Measurements from ENCODE around the gene SFXN5.

SFXN5 gene

GRCh38 chr2:72993147-72993932, 78.2 kb downstream of the SFXN5 start:
- Histone ChIP-seq H3K9ac (ENCODE audit: low read length) (no peak overlapping the region), H2AFZ (ENCODE audit: low read length) (no peak overlapping the region), H3K36me3 (ENCODE audit: insufficient read depth, low read length) (no peaks in the 10 kb centered on the region), H3K4me2 (ENCODE audit: low read length) (no peak overlapping the region), H3K27ac (ENCODE audit: low read depth, low read length, poor library complexity, severe bottlenecking) (no peak overlapping the region), H3K4me1 (ENCODE audit: insufficient read depth, low read length, severe bottlenecking) (no peaks in the 10 kb centered on the region), H4K20me1 (ENCODE audit: insufficient read depth, low read length) (no peaks in the 10 kb centered on the region), H3K9me3 (ENCODE audit: low read length) (no peaks in the 10 kb centered on the region), H3K27me3 (ENCODE audit: insufficient read depth, low read length) (peaks cover 4% of the 10 kb centered on the region; the same call in 1 of the 2 replicates), H3K4me3 (ENCODE audit: low read depth, low read length, poor library complexity, severe bottlenecking) (no peak overlapping the region), H3K9me2 (ENCODE audit: low read depth, low read length) (no peaks in the 10 kb centered on the region), H3F3A (ENCODE audit: insufficient read depth, low read length) (no peaks in the 10 kb centered on the region), H3K79me2 (ENCODE audit: insufficient read depth, low read length) (no peaks in the 10 kb centered on the region)
- peak; percentile 62 for TF ChIP-seq CTCF (IDR thresholded peaks at IDR 0.05; ENCODE audit: low read length)
- no peak for TF ChIP-seq EZH2 (IDR thresholded peaks at IDR 0.05; ENCODE audit: borderline replicate concordance, low read length)

- Histone ChIP-seq H3K79me2 (ENCODE audit: insufficient read depth, low read length) (no peaks in the 10 kb centered on the region), H3K4me2 (ENCODE audit: low read length) (no peak overlapping the region), H3K9me2 (ENCODE audit: low read depth, low read length) (no peaks in the 10 kb centered on the region), H3F3A (ENCODE audit: insufficient read depth, low read length) (no peaks in the 10 kb centered on the region), H3K4me3 (ENCODE audit: low read depth, low read length, poor library complexity, severe bottlenecking) (no peak overlapping the region), H3K4me1 (ENCODE audit: insufficient read depth, low read length, severe bottlenecking) (no peaks in the 10 kb centered on the region), H2AFZ (ENCODE audit: low read length) (no peak overlapping the region), H3K36me3 (ENCODE audit: insufficient read depth, low read length) (no peaks in the 10 kb centered on the region), H3K9me3 (ENCODE audit: low read length) (no peaks in the 10 kb centered on the region), H4K20me1 (ENCODE audit: insufficient read depth, low read length) (no peaks in the 10 kb centered on the region), H3K27ac (ENCODE audit: low read depth, low read length, poor library complexity, severe bottlenecking) (no peak overlapping the region), H3K9ac (ENCODE audit: low read length) (no peak overlapping the region), H3K27me3 (ENCODE audit: insufficient read depth, low read length) (peaks cover 4% of the 10 kb centered on the region; the same call in 1 of the 2 replicates)
- TF ChIP-seq CTCF (IDR thresholded peaks at IDR 0.05; ENCODE audit: low read length) (no peak), EZH2 (IDR thresholded peaks at IDR 0.05; ENCODE audit: borderline replicate concordance, low read length) (no peak)
These were observed 78.8 kb downstream of the SFXN5 start for GRCh38 chr2:72992734-72993102.

GRCh38 chr2:72991980-72992733, 79.4 kb downstream of the SFXN5 start:
- Histone ChIP-seq H3K9ac (ENCODE audit: low read length) (no peak overlapping the region), H3K4me2 (ENCODE audit: low read length) (no peak overlapping the region), H3F3A (ENCODE audit: insufficient read depth, low read length) (no peaks in the 10 kb centered on the region), H3K4me1 (ENCODE audit: insufficient read depth, low read length, severe bottlenecking) (no peaks in the 10 kb centered on the region), H4K20me1 (ENCODE audit: insufficient read depth, low read length) (no peaks in the 10 kb centered on the region), H3K36me3 (ENCODE audit: insufficient read depth, low read length) (no peaks in the 10 kb centered on the region), H3K4me3 (ENCODE audit: low read depth, low read length, poor library complexity, severe bottlenecking) (no peak overlapping the region), H3K9me2 (ENCODE audit: low read depth, low read length) (no peaks in the 10 kb centered on the region), H3K27ac (ENCODE audit: low read depth, low read length, poor library complexity, severe bottlenecking) (no peak overlapping the region), H2AFZ (ENCODE audit: low read length) (no peak overlapping the region), H3K27me3 (ENCODE audit: insufficient read depth, low read length) (peaks cover 4% of the 10 kb centered on the region; the same call in 1 of the 2 replicates), H3K79me2 (ENCODE audit: insufficient read depth, low read length) (no peaks in the 10 kb centered on the region), H3K9me3 (ENCODE audit: low read length) (no peaks in the 10 kb centered on the region)
- no peak for TF ChIP-seq EZH2 (IDR thresholded peaks at IDR 0.05; ENCODE audit: borderline replicate concordance, low read length)
- no peak for TF ChIP-seq CTCF (IDR thresholded peaks at IDR 0.05; ENCODE audit: low read length)
